Nephron progenitor cell (in vitro differentiated cells): ENCODE results near the gene MYO6.

Experiments
- DNase-seq: peaks from one replicate; pipeline ENCODE4 v3.0.0; 2021
- H3K27ac Mint-ChIP-seq: 2 replicates; pipeline ENCODE4 v1.8.0; 2021; ENCODE audit warnings: mild to moderate bottlenecking, moderate library complexity, mixed read lengths
- H3K27me3 Mint-ChIP-seq: 2 replicates; pipeline ENCODE4 v1.8.0; 2021; ENCODE audit warnings: mild to moderate bottlenecking, low read depth, mixed read lengths; ENCODE audit not compliant: poor library complexity
- H3K36me3 Mint-ChIP-seq: 2 replicates; pipeline ENCODE4 v1.8.0; 2021; ENCODE audit warnings: low read depth, mixed read lengths
- H3K4me1 Mint-ChIP-seq: 2 replicates; pipeline ENCODE4 v1.8.0; 2021; ENCODE audit warnings: mixed read lengths
- H3K4me3 Mint-ChIP-seq: 2 replicates; pipeline ENCODE4 v1.8.0; 2021; ENCODE audit warnings: mild to moderate bottlenecking, moderate library complexity, mixed read lengths
- H3K9me3 Mint-ChIP-seq: 2 replicates; pipeline ENCODE4 v1.8.0; 2021; ENCODE audit warnings: mild to moderate bottlenecking, moderate library complexity, mixed read lengths
- CTCF ChIP-seq: fragments of 200-600 bp; sonication (generic); IDR thresholded peaks from 2 replicates; pipeline ENCODE4 v1.5.0; 2021; ENCODE audit warnings: antibody characterized with exemption

Gene MYO6

GRCh38 chr6:75935473-75935793, 186.4 kb downstream of the MYO6 start:
- Mint-ChIP-seq H3K27ac (no peak overlapping the region), H3K4me1 (peaks cover 22% of the 10 kb centered on the region), H3K27me3 (peaks cover 11% of the 10 kb centered on the region), H3K9me3 (no peaks in the 10 kb centered on the region), H3K36me3 (no peaks in the 10 kb centered on the region), H3K4me3 (peak overlapping the region; percentile 84)
- no peak for TF ChIP-seq CTCF
- DNase-seq, result no peak

- Mint-ChIP-seq H3K27me3 (peaks cover 11% of the 10 kb centered on the region), H3K27ac (no peak overlapping the region), H3K4me1 (peaks cover 27% of the 10 kb centered on the region), H3K36me3 (no peaks in the 10 kb centered on the region), H3K4me3 (no peak overlapping the region), H3K9me3 (no peaks in the 10 kb centered on the region)
- TF ChIP-seq CTCF, result no peak
- no peak for DNase-seq
Observed at GRCh38 chr6:75936682-75937081, 187.6 kb downstream of the MYO6 start.

GRCh38 chr6:75937846-75938245, 188.8 kb downstream of the MYO6 start:
- H3K4me3 Mint-ChIP-seq, result no peak overlapping the region

GRCh38 chr6:75940564-75940963, 191.5 kb downstream of the MYO6 start:
- H3K36me3 Mint-ChIP-seq, result no peaks in the 10 kb centered on the region
- peaks cover 12% of the 10 kb centered on the region for H3K4me1 Mint-ChIP-seq
- DNase-seq, result no peak
- H3K27me3 Mint-ChIP-seq, result no peaks in the 10 kb centered on the region
- no peak overlapping the region for H3K27ac Mint-ChIP-seq
- no peak overlapping the region for H3K4me3 Mint-ChIP-seq
- H3K9me3 Mint-ChIP-seq, result no peaks in the 10 kb centered on the region
- TF ChIP-seq CTCF, result no peak

More at GRCh38 chr6:75937846-75938245, 188.8 kb downstream of the MYO6 start:
- H3K36me3 Mint-ChIP-seq, result no peaks in the 10 kb centered on the region
- TF ChIP-seq CTCF, result no peak
- DNase-seq, result no peak
- no peaks in the 10 kb centered on the region for H3K9me3 Mint-ChIP-seq
- no peak overlapping the region for H3K27ac Mint-ChIP-seq
- peaks cover 27% of the 10 kb centered on the region for H3K4me1 Mint-ChIP-seq
- H3K27me3 Mint-ChIP-seq, result peaks cover 9% of the 10 kb centered on the region

- H3K9me3 Mint-ChIP-seq, result no peaks in the 10 kb centered on the region
- peaks cover 21% of the 10 kb centered on the region for H3K4me1 Mint-ChIP-seq
- H3K27me3 Mint-ChIP-seq, result no peaks in the 10 kb centered on the region
- no peak overlapping the region for H3K4me3 Mint-ChIP-seq
- no peak overlapping the region for H3K27ac Mint-ChIP-seq
- no peak for TF ChIP-seq CTCF
- DNase-seq, result no peak
- H3K36me3 Mint-ChIP-seq, result no peaks in the 10 kb centered on the region
Observed at GRCh38 chr6:75941509-75941908, 192.5 kb downstream of the MYO6 start.

- Mint-ChIP-seq H3K27me3 (no peaks in the 10 kb centered on the region), H3K9me3 (no peaks in the 10 kb centered on the region), H3K27ac (no peak overlapping the region), H3K4me3 (no peak overlapping the region), H3K4me1 (peaks cover 29% of the 10 kb centered on the region), H3K36me3 (no peaks in the 10 kb centered on the region)
- no peak for TF ChIP-seq CTCF
- DNase-seq, result no peak
Observed at GRCh38 chr6:75943381-75943780, 194.3 kb downstream of the MYO6 start.
